CD14-positive monocyte (primary cell): ENCODE measurements around the gene CISH. TPM values are rescaled to one million over a fixed set of nuclear protein-coding genes. Genes with fewer than 3 reads are reported as not detected.

ENCODE experiments used
- DNase-seq, 3 donors: peaks; one replicate each; pipeline ENCODE4 v3.0.0-alpha.2; 2011 to 2022
- H2AFZ ChIP-seq: 2 replicates; pipeline ENCODE4 v1.6.0; 2012; ENCODE audit warnings: mild to moderate bottlenecking, low read depth, low read length, inconsistent platforms; ENCODE audit not compliant: insufficient read depth, poor library complexity, severe bottlenecking
- H3K27ac ChIP-seq, 2 donors: 1 replicate in 1 of 2; 2 replicates in 1 of 2; pipeline ENCODE4 v1.5.1; 2012 to 2013; ENCODE audit warnings: low read length in 2 of 2, control low read depth in 1 of 2, inconsistent platforms in 1 of 2, low read depth in 1 of 2, mild to moderate bottlenecking in 1 of 2
- H3K27me3 ChIP-seq, 2 donors: one replicate each; pipeline versions ENCODE4 v1.6.0 to v1.6.1; 2011 to 2013; ENCODE audit warnings: low read length in 2 of 2; ENCODE audit not compliant: control insufficient read depth in 2 of 2, insufficient read depth in 2 of 2
- H3K36me3 ChIP-seq, 2 donors: replicated peaks in 1 of 2; 1 replicate in 1 of 2; 2 replicates in 1 of 2; pipeline versions ENCODE4 v1.5.1 to v1.6.1; 2012 to 2013; ENCODE audit warnings: low read length in 2 of 2, control low read depth in 1 of 2, inconsistent platforms in 1 of 2, mild to moderate bottlenecking in 1 of 2; ENCODE audit not compliant: insufficient read depth in 2 of 2, control insufficient read depth in 1 of 2
- H3K4me1 ChIP-seq, 2 donors: 1 replicate in 1 of 2; 2 replicates in 1 of 2; pipeline versions ENCODE4 v1.5.1 to v1.6.1; 2012 to 2013; ENCODE audit warnings: low read length in 2 of 2, control low read depth in 1 of 2, inconsistent platforms in 1 of 2, mild to moderate bottlenecking in 1 of 2, moderate library complexity in 1 of 2; ENCODE audit not compliant: insufficient read depth in 2 of 2, control insufficient read depth in 1 of 2
- H3K4me2 ChIP-seq: replicated peaks from 2 replicates; pipeline ENCODE3; 2012; ENCODE audit warnings: low read length, moderate library complexity, mild to moderate bottlenecking; ENCODE audit not compliant: poor library complexity, severe bottlenecking; ENCODE audit errors: extremely low read depth
- H3K4me3 ChIP-seq, 3 experiments: fragments of 200-600 bp in 1 of 3; sonication (generic) in 1 of 3; replicated peaks in 1 of 3; 1 replicate in 2 of 3; 2 replicates in 1 of 3; pipeline ENCODE4 v1.5.1; 2011 to 2013; ENCODE audit warnings: low read length in 3 of 3, mild to moderate bottlenecking in 3 of 3, control low read depth in 2 of 3, low read depth in 2 of 3, inconsistent platforms in 1 of 3, moderate library complexity in 1 of 3
- H3K79me2 ChIP-seq: 2 replicates; pipeline ENCODE4 v1.6.0; 2012; ENCODE audit warnings: mild to moderate bottlenecking, control low read depth, inconsistent platforms, low read length, moderate library complexity; ENCODE audit not compliant: insufficient read depth
- H3K9ac ChIP-seq: 2 replicates; pipeline ENCODE4 v1.6.0; 2017; ENCODE audit warnings: low read length, mild to moderate bottlenecking; ENCODE audit not compliant: insufficient read depth, poor library complexity, severe bottlenecking
- H3K9me3 ChIP-seq, 2 donors: replicated peaks in 1 of 2; 1 replicate in 1 of 2; 2 replicates in 1 of 2; pipeline versions ENCODE4 v1.5.1 to v1.6.1; 2012 to 2013; ENCODE audit warnings: low read length in 2 of 2, control low read depth in 1 of 2; ENCODE audit not compliant: control insufficient read depth in 1 of 2, insufficient read depth in 1 of 2
- H4K20me1 ChIP-seq: 2 replicates; pipeline ENCODE4 v1.6.0; 2012; ENCODE audit warnings: mild to moderate bottlenecking, low read length, control low read depth, moderate library complexity; ENCODE audit not compliant: insufficient read depth
- H3K27ac Mint-ChIP-seq, 7 donors: one replicate each; pipeline ENCODE4 v1.8.0; 2020; ENCODE audit warnings: mild to moderate bottlenecking in 7 of 7, mixed read lengths in 7 of 7, moderate library complexity in 6 of 7, inconsistent platforms in 2 of 7
- H3K27me3 Mint-ChIP-seq, 3 donors: one replicate each; pipeline ENCODE4 v1.8.0; 2021 to 2022; ENCODE audit warnings: low read depth in 3 of 3, mild to moderate bottlenecking in 3 of 3, mixed read lengths in 3 of 3, moderate library complexity in 3 of 3, inconsistent platforms in 1 of 3
- H3K36me3 Mint-ChIP-seq, 2 donors: one replicate each; pipeline ENCODE4 v1.8.0; 2020; ENCODE audit warnings: mixed read lengths in 2 of 2, inconsistent platforms in 1 of 2, mild to moderate bottlenecking in 1 of 2
- H3K4me1 Mint-ChIP-seq: one replicate; pipeline ENCODE4 v1.8.0; 2020; ENCODE audit warnings: mild to moderate bottlenecking, mixed read lengths
- H3K4me3 Mint-ChIP-seq, 2 donors: one replicate each; pipeline ENCODE4 v1.8.0; 2020; ENCODE audit warnings: mild to moderate bottlenecking in 2 of 2, mixed read lengths in 2 of 2, moderate library complexity in 1 of 2
- H3K9me3 Mint-ChIP-seq, 7 donors: one replicate each; pipeline ENCODE4 v1.8.0; 2020 to 2022; ENCODE audit warnings: mixed read lengths in 7 of 7, mild to moderate bottlenecking in 6 of 7, moderate library complexity in 6 of 7, inconsistent platforms in 2 of 7
- CTCF ChIP-seq: fragments of 200-600 bp; IDR thresholded peaks from one replicate; pipeline ENCODE4 v1.8.0; 2022; ENCODE audit warnings: antibody characterized with exemption, mild to moderate bottlenecking
- WGBS: methylation state at CpG from one replicate; pipeline ENCODE4 v1.1.5; 2013; ENCODE audit warnings: missing lambda C conversion rate; ENCODE audit not compliant: insufficient coverage; 5-methylcytosine and 5-hydroxymethylcytosine counted together
- intact Hi-C, 2 donors: fragments of 100-400 bp; cut with micrococcal nuclease; formaldehyde crosslinking; loops; one replicate each; pipeline versions ENCODE4 v1.15.0 to v1.15.1; 2023
- polyA plus RNA-seq, 3 donors: library from polyadenylated mRNA; depleted of rRNA in 1 of 3; unstranded in 2 of 3; stranded (reverse) in 1 of 3; fragments of 300-500 nt in 2 of 3; fragments of >200 nt in 1 of 3; fragmentation: Illumina TruSeq in 2 of 3; gene quantifications; 1 replicate in 2 of 3; 2 replicates in 1 of 3; pipeline ENCODE4 v1.2.3, GENCODE V29; 2012 to 2021

The CISH gene
- polyA plus RNA-seq, 3 donors, result 2.9 to 20.1 (median 6.2) TPM

- Mint-ChIP-seq H3K4me3 (peak overlapping the region; percentile 6 to 46), H3K27me3 (peaks cover 0 to 3% (median 0%) of the 10 kb centered on the region in 3 donors), H3K36me3 (peaks cover 59 to 70% of the 10 kb centered on the region in 2 donors), H3K9me3 (no peaks in the 10 kb centered on the region), H3K27ac (peak overlapping the region; percentile 23 to 84 (median 67)), H3K4me1 (peaks cover 98% of the 10 kb centered on the region)
- Histone ChIP-seq H3K27ac (peak overlapping the region in 1 of 2 donors; percentile 42), H3K9ac (no peak overlapping the region), H3K36me3 (peaks cover 29 to 40% of the 10 kb centered on the region in 2 donors), H3K9me3 (no peaks in the 10 kb centered on the region), H2AFZ (no peak overlapping the region), H4K20me1 (peaks cover 60% of the 10 kb centered on the region), H3K27me3 (no peaks in the 10 kb centered on the region), H3K4me1 (peaks cover 90 to 100% of the 10 kb centered on the region in 2 donors), H3K4me3 (no peak overlapping the region), H3K79me2 (peaks cover 87% of the 10 kb centered on the region), H3K4me2 (peak overlapping the region; percentile 0)
- DNase-seq, result peak in 2 of 3 donors; percentile 42 to 64
- intact Hi-C loops, result no loop called here
- no peak for TF ChIP-seq CTCF
- WGBS, result 66% methylated on average over 3 of the region's 5 CpGs
These were observed 5.7 kb downstream of the CISH start for GRCh38 chr3:50605901-50606326.

GRCh38 chr3:50604628-50605588 lies 6.7 kb downstream of the CISH start:
- Mint-ChIP-seq H3K9me3 (no peaks in the 10 kb centered on the region), H3K36me3 (peaks cover 61 to 69% of the 10 kb centered on the region in 2 donors), H3K4me1 (peaks cover 98% of the 10 kb centered on the region), H3K27me3 (peaks cover 0 to 3% (median 0%) of the 10 kb centered on the region in 3 donors), H3K27ac (peak overlapping the region; percentile 18 to 84 (median 69)), H3K4me3 (peak overlapping the region; percentile 7 to 44)
- no peak for TF ChIP-seq CTCF
- peaks cover 85% of the 10 kb centered on the region for H3K79me2 ChIP-seq
- no peak overlapping the region for H3K9ac ChIP-seq
- H4K20me1 ChIP-seq, result peaks cover 50% of the 10 kb centered on the region
- no peaks in the 10 kb centered on the region for H3K9me3 ChIP-seq
- 42% methylated on average over 11 of the region's 14 CpGs for WGBS
- H3K27ac ChIP-seq, result peak overlapping the region; percentile 20 to 26
- no peaks in the 10 kb centered on the region for H3K27me3 ChIP-seq
- peak overlapping the region; percentile 13 for H3K4me2 ChIP-seq
- H3K36me3 ChIP-seq, result peaks cover 29 to 40% of the 10 kb centered on the region in 2 donors
- no peak overlapping the region for H3K4me3 ChIP-seq
- H2AFZ ChIP-seq, result no peak overlapping the region
- peaks cover 90 to 100% of the 10 kb centered on the region in 2 donors for H3K4me1 ChIP-seq
- intact Hi-C loops, result no loop called here
- DNase-seq, result peak; percentile 49 to 73 (median 72)
